ENCODE data around the gene EEA1. TPM values are rescaled to one million over a fixed set of nuclear protein-coding genes. Genes with fewer than 3 reads are reported as not detected.
"Not testable (repeated sequence)": the region's sequence is repeated elsewhere in the genome, so short reads cannot be mapped to it uniquely, and the experiment has no call there.

EEA1 gene
- total and polyA plus RNA-seq, 2 of the 4 experiments (the other 2 are of a cell fraction), result 4.6 to 12.5 TPM

GRCh38 chr12:92753976-92754885, 174.9 kb downstream of the EEA1 start (continued):
- no peak for TF ChIP-seq MXI1 (IDR thresholded peaks at IDR 0.05; ENCODE audit: borderline replicate concordance, low read depth, low read length)

- H2AFZ ChIP-seq (replicated peaks; ENCODE audit: low read length, poor library complexity); H2BK20ac ChIP-seq (ENCODE audit: low read depth, low read length); DNase-seq; H3K56ac ChIP-seq (ENCODE audit: extremely low read depth, insufficient read depth, low read length); H3K9me3 ChIP-seq (ENCODE audit: control insufficient read depth, insufficient read depth, low read length); H2BK5ac ChIP-seq (ENCODE audit: low read depth, low read length, poor library complexity, severe bottlenecking); H2BK15ac ChIP-seq (ENCODE audit: low read depth, low read length); H3K23ac ChIP-seq (ENCODE audit: low read depth, low read length); H2BK120ac ChIP-seq (ENCODE audit: low read depth, low read length); intact Hi-C loops (cut with micrococcal nuclease); H4K8ac ChIP-seq (ENCODE audit: low read depth in 2 of 2, low read length in 2 of 2); H2AK5ac ChIP-seq (ENCODE audit: low read depth, low read length); H2AK9ac ChIP-seq (replicated peaks; ENCODE audit: low read depth, low read length, poor library complexity); H3K9me1 ChIP-seq (ENCODE audit: insufficient read depth, low read length); H4K20me1 ChIP-seq (ENCODE audit: insufficient read depth, low read length); in situ Hi-C loops (cut with MboI; ENCODE audit: low sequenced_read_pairs); H3K36me3 ChIP-seq (ENCODE audit: control insufficient read depth, insufficient read depth, low read length); H4K5ac ChIP-seq (ENCODE audit: low read depth, low read length); H3K27me3 ChIP-seq (ENCODE audit: control insufficient read depth, insufficient read depth, low read length); dilution Hi-C loops (cut with HindIII; ENCODE audit: low sequenced_read_pairs, unreplicated experiment); H4K91ac ChIP-seq (ENCODE audit: insufficient read depth, low read depth, low read length); H3K4me1 ChIP-seq (ENCODE audit: control insufficient read depth, insufficient read depth, low read length); H3K4ac ChIP-seq (ENCODE audit: low read depth, low read length); ATAC-seq (ENCODE audit: low read depth); H3K79me1 ChIP-seq (ENCODE audit: low read depth in 1 of 2, low read length in 2 of 2); H3K4me3 ChIP-seq (ENCODE audit: insufficient read depth, low read depth, low read length); H3K27ac ChIP-seq (ENCODE audit: insufficient read depth, low read length); H3K14ac ChIP-seq (replicated peaks; ENCODE audit: low read depth, low read length); BruUV-seq (replicated peaks); H3K9ac ChIP-seq (ENCODE audit: low read depth, low read length); H3K18ac ChIP-seq (ENCODE audit: low read depth, low read length); CTCF ChIA-PET; H3K4me2 ChIP-seq (ENCODE audit: low read depth, low read length); POLR2A ChIA-PET (ENCODE audit: unreplicated experiment): not testable (repeated sequence)
Observed at GRCh38 chr12:92749691-92750090, 179.4 kb downstream of the EEA1 start.
